ENCODE measurements around the gene KBTBD2.
"Not testable (repeated sequence)": the region's sequence is repeated elsewhere in the genome, so short reads cannot be mapped to it uniquely, and the experiment has no call there.

KBTBD2 gene

GRCh38 chr7:32828996-32829752, 62.4 kb downstream of the KBTBD2 start:
- H3K27ac ChIP-seq: not testable (repeated sequence)
